ENCODE results near the gene EPS15.
A peak's percentile ranks its signal among the peaks of the same experiment; 100 is the strongest.
"Not testable (repeated sequence)": the region's sequence is repeated elsewhere in the genome, so short reads cannot be mapped to it uniquely, and the experiment has no call there.

EPS15 gene

GRCh38 chr1:51464828-51465227, 54.2 kb downstream of the EPS15 start:
- no peak for DNase-seq

- DNase-seq = no peak
These were observed 55.5 kb downstream of the EPS15 start for GRCh38 chr1:51463561-51463960.

GRCh38 chr1:51462289-51462688, 56.8 kb downstream of the EPS15 start:
- DNase-seq = not testable (repeated sequence)

- peak; percentile 58 for DNase-seq
These were observed 64.5 kb downstream of the EPS15 start for GRCh38 chr1:51454554-51454953.

GRCh38 chr1:51453010-51453409, 66.1 kb downstream of the EPS15 start:
- no peak for DNase-seq

- not testable (repeated sequence) for DNase-seq
These were observed 70.1 kb downstream of the EPS15 start for GRCh38 chr1:51448844-51449454.

GRCh38 chr1:51445351-51446090, 73.5 kb downstream of the EPS15 start:
- no peak for DNase-seq

GRCh38 chr1:51444534-51445192, 74.4 kb downstream of the EPS15 start:
- DNase-seq = no peak

- DNase-seq = no peak
These were observed 75.0 kb downstream of the EPS15 start for GRCh38 chr1:51444096-51444495.

- no peak for DNase-seq
These were observed 75.5 kb downstream of the EPS15 start for GRCh38 chr1:51443555-51443954.

GRCh38 chr1:51442616-51443015, 76.5 kb downstream of the EPS15 start:
- DNase-seq = no peak

GRCh38 chr1:51442198-51442597, 76.9 kb downstream of the EPS15 start:
- no peak for DNase-seq

- no peak for DNase-seq
These were observed 79.2 kb downstream of the EPS15 start for GRCh38 chr1:51439895-51440294.

GRCh38 chr1:51439053-51439452, 80.0 kb downstream of the EPS15 start:
- no peak for DNase-seq

GRCh38 chr1:51437391-51437790, 81.7 kb downstream of the EPS15 start:
- not testable (repeated sequence) for DNase-seq

GRCh38 chr1:51435878-51436277, 83.2 kb downstream of the EPS15 start:
- DNase-seq = no peak

- no peak for DNase-seq
These were observed 85.0 kb downstream of the EPS15 start for GRCh38 chr1:51433972-51434510.

- DNase-seq = no peak
These were observed 85.6 kb downstream of the EPS15 start for GRCh38 chr1:51433269-51433971.

GRCh38 chr1:51432146-51432545, 86.9 kb downstream of the EPS15 start:
- no peak for DNase-seq

- no peak for DNase-seq
These were observed 91.6 kb downstream of the EPS15 start for GRCh38 chr1:51427438-51427837.

- no peak for DNase-seq
These were observed 93.1 kb downstream of the EPS15 start for GRCh38 chr1:51425955-51426354.

GRCh38 chr1:51425273-51425672, 93.8 kb downstream of the EPS15 start:
- no peak for DNase-seq
